ENCODE measurements around the gene ADGRG3. TPM values are rescaled to one million over a fixed set of nuclear protein-coding genes. Genes with fewer than 3 reads are reported as not detected.

Gene ADGRG3
- total and polyA plus RNA-seq, 2 donors from 2014 or later: 0.17 to 1.8 TPM

DNA sequence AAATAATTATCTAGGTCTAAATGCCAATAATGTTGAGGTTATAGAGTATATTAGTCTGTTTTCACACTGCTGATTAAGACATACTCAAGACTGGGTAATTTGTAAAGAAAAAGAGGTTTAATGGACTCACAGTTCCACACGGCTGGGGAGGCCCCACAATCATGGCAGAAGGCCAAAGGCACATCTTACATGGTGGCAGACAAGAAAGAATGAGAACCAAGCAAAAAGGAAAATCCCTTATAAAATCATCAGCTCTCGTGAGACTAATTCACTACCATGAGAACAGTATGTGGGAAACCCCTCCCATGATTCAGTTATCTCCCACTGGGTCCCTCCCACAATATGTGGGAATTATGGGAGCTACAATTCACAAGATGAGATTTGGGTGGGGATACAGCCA, 64.6 kb downstream of the ADGRG3 start:
- no peak overlapping the region for H3K4me3 ChIP-seq (ENCODE audit: low read length in 3 of 3)
- no peaks in the 10 kb centered on the region for H3K27me3 ChIP-seq (ENCODE audit: control insufficient read depth, insufficient read depth, low read length)
- no peak for FAIRE-seq
- no peaks in the 10 kb centered on the region for H3K36me3 ChIP-seq (ENCODE audit: control insufficient read depth in 2 of 3, insufficient read depth in 3 of 3, low read length in 3 of 3)
- TF ChIP-seq, protein P1, sequence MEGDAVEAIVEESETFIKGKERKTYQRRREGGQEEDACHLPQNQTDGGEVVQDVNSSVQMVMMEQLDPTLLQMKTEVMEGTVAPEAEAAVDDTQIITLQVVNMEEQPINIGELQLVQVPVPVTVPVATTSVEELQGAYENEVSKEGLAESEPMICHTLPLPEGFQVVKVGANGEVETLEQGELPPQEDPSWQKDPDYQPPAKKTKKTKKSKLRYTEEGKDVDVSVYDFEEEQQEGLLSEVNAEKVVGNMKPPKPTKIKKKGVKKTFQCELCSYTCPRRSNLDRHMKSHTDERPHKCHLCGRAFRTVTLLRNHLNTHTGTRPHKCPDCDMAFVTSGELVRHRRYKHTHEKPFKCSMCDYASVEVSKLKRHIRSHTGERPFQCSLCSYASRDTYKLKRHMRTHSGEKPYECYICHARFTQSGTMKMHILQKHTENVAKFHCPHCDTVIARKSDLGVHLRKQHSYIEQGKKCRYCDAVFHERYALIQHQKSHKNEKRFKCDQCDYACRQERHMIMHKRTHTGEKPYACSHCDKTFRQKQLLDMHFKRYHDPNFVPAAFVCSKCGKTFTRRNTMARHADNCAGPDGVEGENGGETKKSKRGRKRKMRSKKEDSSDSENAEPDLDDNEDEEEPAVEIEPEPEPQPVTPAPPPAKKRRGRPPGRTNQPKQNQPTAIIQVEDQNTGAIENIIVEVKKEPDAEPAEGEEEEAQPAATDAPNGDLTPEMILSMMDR (IDR thresholded peaks at IDR 0.05; ENCODE audit: borderline replicate concordance, extremely low read depth, insufficient read depth): no peak
- no peak overlapping the region for H3K9ac ChIP-seq (ENCODE audit: low read length in 3 of 3)
- peaks cover 0 to 15% (median 15%) of the 10 kb centered on the region in 3 donors for H3K4me1 ChIP-seq (ENCODE audit: control insufficient read depth in 2 of 3, insufficient read depth in 2 of 3, low read depth in 1 of 3, low read length in 3 of 3)
- intact Hi-C loops (cut with DNase I): no loop called here
- no peaks in the 10 kb centered on the region for H3K9me3 ChIP-seq (ENCODE audit: control insufficient read depth in 2 of 3, insufficient read depth in 1 of 3, low read length in 3 of 3)
- H3K27ac ChIP-seq (ENCODE audit: low read depth in 2 of 2, low read length in 2 of 2): no peak overlapping the region
- DNase-seq: peak in 1 of 5 donors; percentile 8

DNA sequence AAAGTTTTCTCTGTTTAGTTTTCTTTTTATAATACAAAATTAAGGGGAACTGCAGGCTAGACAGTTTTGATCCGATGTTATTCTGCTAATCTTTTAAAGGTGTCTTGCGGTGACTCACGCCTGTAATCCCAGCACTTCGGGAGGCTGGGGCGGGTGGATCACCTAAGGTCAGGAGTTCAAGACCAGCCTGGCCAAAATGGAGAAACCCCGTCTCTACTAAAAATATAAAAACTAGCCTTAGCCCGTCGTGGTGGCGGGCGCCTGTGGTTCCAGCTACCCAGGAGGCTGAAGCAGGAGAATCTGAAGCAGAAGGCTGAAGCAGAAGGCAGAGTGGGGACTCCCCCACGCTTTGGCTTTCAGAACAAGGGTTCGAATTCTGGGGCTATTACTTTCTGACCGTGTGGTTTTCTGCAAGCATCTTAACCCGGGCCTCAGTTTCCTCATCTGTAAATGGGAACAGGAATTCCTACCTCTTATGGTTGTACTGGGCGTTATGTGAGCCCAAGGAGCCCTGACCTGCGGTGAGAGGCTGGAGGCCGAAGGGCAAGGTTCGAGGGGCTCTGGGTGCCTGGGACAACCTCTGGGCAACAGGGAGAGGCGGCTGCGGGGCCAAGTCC, 66.3 kb downstream of the ADGRG3 start:
- Histone ChIP-seq H3K27ac (ENCODE audit: low read depth in 2 of 2, low read length in 2 of 2) (peak overlapping the region; percentile 73 to 92), H3K9ac (ENCODE audit: low read length in 3 of 3) (peak overlapping the region; percentile 76 to 96 (median 89)), H3K27me3 (ENCODE audit: control insufficient read depth, insufficient read depth, low read length) (no peaks in the 10 kb centered on the region), H3K9me3 (ENCODE audit: control insufficient read depth in 2 of 3, insufficient read depth in 1 of 3, low read length in 3 of 3) (no peaks in the 10 kb centered on the region), H3K4me1 (ENCODE audit: control insufficient read depth in 2 of 3, insufficient read depth in 2 of 3, low read depth in 1 of 3, low read length in 3 of 3) (peaks cover 0 to 15% (median 15%) of the 10 kb centered on the region in 3 donors), H3K4me3 (ENCODE audit: low read length in 3 of 3) (peak overlapping the region; percentile 82 to 96 (median 82)), H3K36me3 (ENCODE audit: control insufficient read depth in 2 of 3, insufficient read depth in 3 of 3, low read length in 3 of 3) (no peaks in the 10 kb centered on the region)
- intact Hi-C loops (cut with DNase I): no loop called here
- FAIRE-seq (no peak), DNase-seq (peak in 2 of 5 donors; percentile 45 to 55)
- TF ChIP-seq, protein P1 (IDR thresholded peaks at IDR 0.05; ENCODE audit: borderline replicate concordance, extremely low read depth, insufficient read depth): no peak

DNA sequence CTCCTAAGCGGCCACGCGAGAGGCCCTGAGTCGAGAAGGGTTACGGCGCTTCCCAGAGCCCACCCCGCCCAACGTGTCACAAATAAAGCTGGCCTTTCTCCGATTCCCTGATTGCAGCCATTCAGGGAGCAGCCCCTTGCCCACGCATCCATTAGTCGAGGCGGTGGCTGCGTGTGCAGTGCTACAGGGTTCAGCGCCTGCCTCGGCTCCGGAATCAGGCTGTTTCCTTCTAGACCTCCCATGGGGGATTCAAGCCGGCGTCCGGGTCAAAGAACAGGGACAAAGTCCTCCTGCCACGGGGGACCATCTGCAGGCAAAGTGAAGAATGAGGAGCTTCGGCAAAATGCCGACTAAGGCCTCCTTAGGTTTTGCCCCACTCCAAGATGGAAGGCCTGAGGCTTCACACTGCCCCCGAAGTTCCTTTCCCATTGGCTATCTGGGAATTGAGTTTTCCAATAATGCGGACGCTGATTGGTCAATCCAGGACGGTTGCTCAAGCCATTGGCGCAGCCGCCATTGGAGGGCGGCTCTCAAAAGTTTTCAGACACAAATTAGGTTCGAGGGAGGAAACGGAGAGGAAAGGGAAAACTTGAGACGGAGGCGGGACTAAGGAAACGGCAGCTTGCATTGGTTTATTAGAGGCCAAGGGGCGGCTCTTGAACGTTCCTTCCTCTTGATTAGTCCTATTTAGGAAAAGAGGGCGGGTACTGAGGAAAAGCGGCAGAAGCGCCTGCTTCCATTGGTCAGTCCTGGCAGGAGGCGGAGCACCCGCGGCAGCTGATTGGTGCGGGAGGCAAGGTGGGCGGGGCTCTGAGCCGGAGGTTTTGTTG, 67.0 kb downstream of the ADGRG3 start:
- no peaks in the 10 kb centered on the region for H3K27me3 ChIP-seq (ENCODE audit: control insufficient read depth, insufficient read depth, low read length)
- no peaks in the 10 kb centered on the region for H3K36me3 ChIP-seq (ENCODE audit: control insufficient read depth in 2 of 3, insufficient read depth in 3 of 3, low read length in 3 of 3)
- H3K4me1 ChIP-seq (ENCODE audit: control insufficient read depth in 2 of 3, insufficient read depth in 2 of 3, low read depth in 1 of 3, low read length in 3 of 3): peaks cover 0 to 15% (median 15%) of the 10 kb centered on the region in 3 donors
- peak overlapping the region; percentile 82 to 96 (median 84) for H3K4me3 ChIP-seq (ENCODE audit: low read length in 3 of 3)
- TF ChIP-seq, protein P1 (IDR thresholded peaks at IDR 0.05; ENCODE audit: borderline replicate concordance, extremely low read depth, insufficient read depth): peak; percentile 1
- H3K9ac ChIP-seq (ENCODE audit: low read length in 3 of 3): peak overlapping the region; percentile 76 to 96 (median 89)
- DNase-seq (peak; percentile 99 to 100 (median 100)), FAIRE-seq (peak; percentile 100)
- no peaks in the 10 kb centered on the region for H3K9me3 ChIP-seq (ENCODE audit: control insufficient read depth in 2 of 3, insufficient read depth in 1 of 3, low read length in 3 of 3)
- intact Hi-C loops (cut with DNase I): no loop called here
- peak overlapping the region; percentile 73 to 92 for H3K27ac ChIP-seq (ENCODE audit: low read depth in 2 of 2, low read length in 2 of 2)

Data from kidney (tissue), 14 donors.